ENCODE measurements around the gene EXOSC1. TPM values are rescaled to one million over a fixed set of nuclear protein-coding genes. Genes with fewer than 3 reads are reported as not detected.

EXOSC1 gene
- polyA plus RNA-seq, 1 of the 3 experiments (the other 2 are of a cell fraction): 49.0 TPM

DNA sequence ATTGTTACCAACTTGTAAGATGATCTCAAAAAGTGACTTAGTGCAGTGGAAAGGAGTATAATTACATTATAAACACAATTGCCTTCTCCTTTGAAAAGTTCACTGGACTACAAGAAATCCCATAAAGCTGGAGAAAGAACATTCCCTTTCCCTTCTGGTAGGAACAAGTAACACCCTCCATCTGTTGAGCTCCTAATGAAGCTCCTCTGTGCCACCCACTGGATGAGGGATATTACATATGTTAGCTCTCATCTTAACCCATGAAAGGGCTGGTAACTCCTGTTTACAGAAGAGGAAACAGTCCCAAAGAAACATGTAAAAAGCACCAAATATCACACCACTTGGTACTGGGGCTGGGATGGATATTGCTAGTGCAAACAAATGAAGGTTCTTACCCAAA, 11.8 kb downstream of the EXOSC1 start:
- POLR2A ChIA-PET: interaction anchor here (0.9 kb wide), 1 partner anchor 11 kb away, joined by 3 read pairs; no protein-coding TSS in a partner anchor
- no peaks in the 10 kb centered on the region for H3K27me3 ChIP-seq (ENCODE audit: insufficient read depth)

More for the DNA sequence above, 11.8 kb downstream of the EXOSC1 start:
- H2AFZ ChIP-seq (ENCODE audit: low read depth): no peak overlapping the region
- TF ChIP-seq RAD21 (IDR thresholded peaks at IDR 0.05; ENCODE audit: low read length): no peak
- TF ChIP-seq, protein P1, sequence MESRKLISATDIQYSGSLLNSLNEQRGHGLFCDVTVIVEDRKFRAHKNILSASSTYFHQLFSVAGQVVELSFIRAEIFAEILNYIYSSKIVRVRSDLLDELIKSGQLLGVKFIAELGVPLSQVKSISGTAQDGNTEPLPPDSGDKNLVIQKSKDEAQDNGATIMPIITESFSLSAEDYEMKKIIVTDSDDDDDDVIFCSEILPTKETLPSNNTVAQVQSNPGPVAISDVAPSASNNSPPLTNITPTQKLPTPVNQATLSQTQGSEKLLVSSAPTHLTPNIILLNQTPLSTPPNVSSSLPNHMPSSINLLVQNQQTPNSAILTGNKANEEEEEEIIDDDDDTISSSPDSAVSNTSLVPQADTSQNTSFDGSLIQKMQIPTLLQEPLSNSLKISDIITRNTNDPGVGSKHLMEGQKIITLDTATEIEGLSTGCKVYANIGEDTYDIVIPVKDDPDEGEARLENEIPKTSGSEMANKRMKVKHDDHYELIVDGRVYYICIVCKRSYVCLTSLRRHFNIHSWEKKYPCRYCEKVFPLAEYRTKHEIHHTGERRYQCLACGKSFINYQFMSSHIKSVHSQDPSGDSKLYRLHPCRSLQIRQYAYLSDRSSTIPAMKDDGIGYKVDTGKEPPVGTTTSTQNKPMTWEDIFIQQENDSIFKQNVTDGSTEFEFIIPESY (IDR thresholded peaks at IDR 0.05; ENCODE audit: borderline replicate concordance, low read depth): no peak
- no peak for TF ChIP-seq JUND (IDR thresholded peaks at IDR 0.05)
- no peak for TF ChIP-seq MEF2A (IDR thresholded peaks at IDR 0.05; ENCODE audit: borderline replicate concordance, low read depth)
- no peak for TF ChIP-seq FOSL2 (IDR thresholded peaks at IDR 0.05; ENCODE audit: borderline replicate concordance, low read depth)
- TF ChIP-seq, protein P2, sequence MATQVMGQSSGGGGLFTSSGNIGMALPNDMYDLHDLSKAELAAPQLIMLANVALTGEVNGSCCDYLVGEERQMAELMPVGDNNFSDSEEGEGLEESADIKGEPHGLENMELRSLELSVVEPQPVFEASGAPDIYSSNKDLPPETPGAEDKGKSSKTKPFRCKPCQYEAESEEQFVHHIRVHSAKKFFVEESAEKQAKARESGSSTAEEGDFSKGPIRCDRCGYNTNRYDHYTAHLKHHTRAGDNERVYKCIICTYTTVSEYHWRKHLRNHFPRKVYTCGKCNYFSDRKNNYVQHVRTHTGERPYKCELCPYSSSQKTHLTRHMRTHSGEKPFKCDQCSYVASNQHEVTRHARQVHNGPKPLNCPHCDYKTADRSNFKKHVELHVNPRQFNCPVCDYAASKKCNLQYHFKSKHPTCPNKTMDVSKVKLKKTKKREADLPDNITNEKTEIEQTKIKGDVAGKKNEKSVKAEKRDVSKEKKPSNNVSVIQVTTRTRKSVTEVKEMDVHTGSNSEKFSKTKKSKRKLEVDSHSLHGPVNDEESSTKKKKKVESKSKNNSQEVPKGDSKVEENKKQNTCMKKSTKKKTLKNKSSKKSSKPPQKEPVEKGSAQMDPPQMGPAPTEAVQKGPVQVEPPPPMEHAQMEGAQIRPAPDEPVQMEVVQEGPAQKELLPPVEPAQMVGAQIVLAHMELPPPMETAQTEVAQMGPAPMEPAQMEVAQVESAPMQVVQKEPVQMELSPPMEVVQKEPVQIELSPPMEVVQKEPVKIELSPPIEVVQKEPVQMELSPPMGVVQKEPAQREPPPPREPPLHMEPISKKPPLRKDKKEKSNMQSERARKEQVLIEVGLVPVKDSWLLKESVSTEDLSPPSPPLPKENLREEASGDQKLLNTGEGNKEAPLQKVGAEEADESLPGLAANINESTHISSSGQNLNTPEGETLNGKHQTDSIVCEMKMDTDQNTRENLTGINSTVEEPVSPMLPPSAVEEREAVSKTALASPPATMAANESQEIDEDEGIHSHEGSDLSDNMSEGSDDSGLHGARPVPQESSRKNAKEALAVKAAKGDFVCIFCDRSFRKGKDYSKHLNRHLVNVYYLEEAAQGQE (IDR thresholded peaks at IDR 0.05; ENCODE audit: low read depth, low read length): no peak
- TF ChIP-seq, protein P3, sequence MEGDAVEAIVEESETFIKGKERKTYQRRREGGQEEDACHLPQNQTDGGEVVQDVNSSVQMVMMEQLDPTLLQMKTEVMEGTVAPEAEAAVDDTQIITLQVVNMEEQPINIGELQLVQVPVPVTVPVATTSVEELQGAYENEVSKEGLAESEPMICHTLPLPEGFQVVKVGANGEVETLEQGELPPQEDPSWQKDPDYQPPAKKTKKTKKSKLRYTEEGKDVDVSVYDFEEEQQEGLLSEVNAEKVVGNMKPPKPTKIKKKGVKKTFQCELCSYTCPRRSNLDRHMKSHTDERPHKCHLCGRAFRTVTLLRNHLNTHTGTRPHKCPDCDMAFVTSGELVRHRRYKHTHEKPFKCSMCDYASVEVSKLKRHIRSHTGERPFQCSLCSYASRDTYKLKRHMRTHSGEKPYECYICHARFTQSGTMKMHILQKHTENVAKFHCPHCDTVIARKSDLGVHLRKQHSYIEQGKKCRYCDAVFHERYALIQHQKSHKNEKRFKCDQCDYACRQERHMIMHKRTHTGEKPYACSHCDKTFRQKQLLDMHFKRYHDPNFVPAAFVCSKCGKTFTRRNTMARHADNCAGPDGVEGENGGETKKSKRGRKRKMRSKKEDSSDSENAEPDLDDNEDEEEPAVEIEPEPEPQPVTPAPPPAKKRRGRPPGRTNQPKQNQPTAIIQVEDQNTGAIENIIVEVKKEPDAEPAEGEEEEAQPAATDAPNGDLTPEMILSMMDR (IDR thresholded peaks at IDR 0.05): no peak
- no peak for TF ChIP-seq GABPA (IDR thresholded peaks at IDR 0.05; ENCODE audit: low read depth)
- no peak for TF ChIP-seq FOXM1 (IDR thresholded peaks at IDR 0.05; ENCODE audit: low read depth)
- TF ChIP-seq, protein P4, sequence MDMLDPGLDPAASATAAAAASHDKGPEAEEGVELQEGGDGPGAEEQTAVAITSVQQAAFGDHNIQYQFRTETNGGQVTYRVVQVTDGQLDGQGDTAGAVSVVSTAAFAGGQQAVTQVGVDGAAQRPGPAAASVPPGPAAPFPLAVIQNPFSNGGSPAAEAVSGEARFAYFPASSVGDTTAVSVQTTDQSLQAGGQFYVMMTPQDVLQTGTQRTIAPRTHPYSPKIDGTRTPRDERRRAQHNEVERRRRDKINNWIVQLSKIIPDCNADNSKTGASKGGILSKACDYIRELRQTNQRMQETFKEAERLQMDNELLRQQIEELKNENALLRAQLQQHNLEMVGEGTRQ (IDR thresholded peaks at IDR 0.05; ENCODE audit: borderline replicate concordance, low read depth, low read length): no peak
- no peak overlapping the region for H3K27ac ChIP-seq (ENCODE audit: low read depth in 2 of 2, low read length in 1 of 2)
- no peak for DNase-seq
- H3K9me3 ChIP-seq: no peaks in the 10 kb centered on the region
- no peaks in the 10 kb centered on the region for H3K9me2 ChIP-seq
- H3F3A ChIP-seq (replicated peaks; ENCODE audit: insufficient read depth): peaks cover 47% of the 10 kb centered on the region
- peaks cover 25% of the 10 kb centered on the region for H3K79me2 ChIP-seq (ENCODE audit: insufficient read depth)
- no peak overlapping the region for H3K4me3 ChIP-seq (ENCODE audit: low read depth in 2 of 2, low read length in 1 of 2)
- no peak overlapping the region for H3K9ac ChIP-seq
- 0 out of 4 replicates have a peak, but pooled peaks cover 0 to 8% of the 10 kb centered on the region in 2 experiments for H3K4me1 ChIP-seq (ENCODE audit: control insufficient read depth in 1 of 2, insufficient read depth in 2 of 2, low read depth in 1 of 2, low read length in 1 of 2)
- H3K36me3 ChIP-seq (replicated peaks in 1 of 2; ENCODE audit: control insufficient read depth in 1 of 2, insufficient read depth in 2 of 2, low read length in 1 of 2): peaks cover 53 to 67% of the 10 kb centered on the region in 2 experiments
- no peak overlapping the region for H3K4me2 ChIP-seq
- CTCF ChIA-PET: interaction anchor here (0.7 to 1.6 kb wide), 3 partner anchors 26 to 139 kb away, joined by 3 to 5 read pairs (median 3); partner anchors contain the start of gene ANKRD2
- peaks cover 8% of the 10 kb centered on the region for H4K20me1 ChIP-seq (ENCODE audit: insufficient read depth)
